Activated CD4-positive, alpha-beta T cell treated with anti-CD3 and anti-CD28 coated beads for 24 hours (primary cell): ENCODE results near the gene ZACN.

Experiments
- DNase-seq, 2 donors: peaks; one replicate each; pipeline ENCODE4 v3.0.0-alpha.2; 2020; ENCODE audit warnings: low read depth in 2 of 2

The ZACN gene

DNA sequence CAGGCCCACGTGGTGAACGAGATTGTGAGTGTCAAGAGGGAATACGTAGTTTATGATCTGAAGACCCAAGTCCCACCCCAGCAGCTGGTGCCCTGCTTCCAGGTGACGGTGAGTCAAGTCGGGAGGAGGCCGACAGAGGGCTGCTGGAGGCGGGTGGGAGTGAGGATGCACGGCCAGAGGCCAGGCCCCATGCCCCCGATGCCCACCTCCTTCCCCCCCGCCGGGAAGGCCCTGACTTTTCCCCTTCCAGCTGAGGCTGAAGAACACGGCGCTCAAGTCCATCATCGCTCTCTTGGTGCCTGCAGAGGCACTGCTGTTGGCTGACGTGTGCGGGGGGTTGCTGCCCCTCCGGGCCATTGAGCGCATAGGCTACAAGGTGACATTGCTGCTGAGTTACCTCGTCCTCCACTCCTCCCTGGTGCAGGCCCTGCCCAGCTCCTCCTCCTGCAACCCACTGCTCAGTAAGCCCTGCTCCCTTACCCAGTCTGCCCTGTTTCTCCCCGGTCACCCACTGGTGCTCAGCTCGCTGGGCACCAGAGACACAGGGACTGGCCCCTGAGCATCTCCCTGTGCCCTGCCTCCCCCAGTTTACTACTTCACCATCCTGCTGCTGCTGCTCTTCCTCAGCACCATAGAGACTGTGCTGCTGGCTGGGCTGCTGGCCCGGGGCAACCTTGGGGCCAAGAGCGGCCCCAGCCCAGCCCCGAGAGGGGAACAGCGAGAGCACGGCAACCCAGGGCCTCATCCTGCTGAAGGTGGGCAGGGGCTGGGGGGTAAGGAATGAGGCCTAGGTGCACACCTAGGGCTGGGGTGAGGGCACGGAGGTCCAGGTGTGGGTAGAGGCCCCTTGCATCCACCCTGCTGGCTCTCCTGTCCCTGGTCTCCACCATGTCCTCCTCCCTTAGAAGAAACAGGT lies 2.6 kb downstream of the ZACN start:
- no peak for DNase-seq

DNA sequence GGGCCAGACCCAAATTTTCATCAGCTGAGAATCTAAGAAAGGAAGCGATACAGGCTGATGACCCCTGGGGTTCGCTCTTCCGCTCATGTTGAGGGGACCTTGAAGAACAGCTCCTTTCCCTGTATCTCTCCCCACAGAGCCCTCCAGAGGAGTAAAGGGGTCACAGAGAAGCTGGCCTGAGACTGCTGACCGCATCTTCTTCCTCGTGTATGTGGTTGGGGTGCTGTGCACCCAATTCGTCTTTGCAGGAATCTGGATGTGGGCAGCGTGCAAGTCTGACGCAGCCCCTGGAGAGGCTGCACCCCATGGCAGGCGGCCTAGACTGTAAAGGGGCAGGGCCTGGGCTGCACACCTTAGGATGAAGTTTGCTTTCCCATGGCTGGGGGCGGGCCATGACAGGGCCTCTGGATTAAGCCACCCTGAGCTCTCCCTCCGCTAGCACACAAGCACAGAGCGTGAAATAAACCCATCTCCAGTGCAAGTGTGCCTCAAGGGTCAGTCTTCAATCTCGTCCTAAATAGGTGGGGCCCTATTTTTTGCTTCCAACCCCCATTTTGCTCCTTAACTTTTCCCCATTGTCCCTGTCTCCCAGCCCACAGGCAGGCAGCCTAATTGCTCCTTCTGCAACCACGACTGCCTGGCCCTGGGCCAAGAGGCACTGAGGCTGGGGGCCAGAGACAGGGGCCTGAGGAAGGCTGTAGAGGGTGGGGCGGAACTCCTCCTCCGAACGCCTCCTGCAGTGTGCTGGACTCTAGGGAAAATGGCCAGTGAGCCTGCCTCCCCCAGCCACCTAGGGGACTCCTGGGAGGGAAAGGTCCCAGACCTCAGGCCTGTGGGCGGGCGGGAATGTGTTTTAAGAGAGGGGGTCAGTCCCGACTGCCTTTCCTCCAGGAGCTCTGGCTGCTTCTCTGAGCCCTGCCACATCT lies 3.6 kb downstream of the ZACN start:
- DNase-seq, result no peak

DNA sequence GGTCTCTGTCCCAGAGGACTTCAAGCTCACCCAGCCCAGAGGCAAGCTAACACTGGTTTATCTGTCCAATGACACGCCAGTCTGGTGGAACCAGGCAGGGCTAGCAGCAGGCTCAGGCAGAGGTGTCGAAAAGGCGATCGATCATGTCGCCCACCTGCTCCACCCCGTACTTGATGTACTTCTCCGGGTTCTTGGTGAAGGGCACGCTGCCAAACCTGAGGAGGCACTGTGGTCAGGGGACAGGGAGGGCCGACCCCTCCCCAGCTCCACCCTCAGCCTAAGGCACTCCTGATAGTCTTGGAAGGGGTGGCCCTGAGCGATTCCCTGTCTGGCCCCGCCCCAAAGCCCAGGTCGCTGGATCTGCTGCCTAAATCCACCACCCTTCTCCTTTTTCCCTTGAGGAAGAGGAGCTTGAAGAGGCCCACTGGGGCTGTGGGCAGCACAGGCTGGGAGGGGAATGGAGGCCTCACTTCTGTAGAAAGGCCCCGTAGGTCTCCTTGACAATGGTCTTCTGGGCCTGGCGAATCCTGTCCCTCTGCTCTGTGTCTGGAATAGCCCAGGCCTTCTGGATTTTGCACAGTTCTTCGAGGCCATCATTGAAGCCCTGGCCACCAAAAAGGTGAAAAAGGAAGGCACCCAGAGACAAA lies 4.7 kb downstream of the ZACN start:
- DNase-seq, result no peak

DNA sequence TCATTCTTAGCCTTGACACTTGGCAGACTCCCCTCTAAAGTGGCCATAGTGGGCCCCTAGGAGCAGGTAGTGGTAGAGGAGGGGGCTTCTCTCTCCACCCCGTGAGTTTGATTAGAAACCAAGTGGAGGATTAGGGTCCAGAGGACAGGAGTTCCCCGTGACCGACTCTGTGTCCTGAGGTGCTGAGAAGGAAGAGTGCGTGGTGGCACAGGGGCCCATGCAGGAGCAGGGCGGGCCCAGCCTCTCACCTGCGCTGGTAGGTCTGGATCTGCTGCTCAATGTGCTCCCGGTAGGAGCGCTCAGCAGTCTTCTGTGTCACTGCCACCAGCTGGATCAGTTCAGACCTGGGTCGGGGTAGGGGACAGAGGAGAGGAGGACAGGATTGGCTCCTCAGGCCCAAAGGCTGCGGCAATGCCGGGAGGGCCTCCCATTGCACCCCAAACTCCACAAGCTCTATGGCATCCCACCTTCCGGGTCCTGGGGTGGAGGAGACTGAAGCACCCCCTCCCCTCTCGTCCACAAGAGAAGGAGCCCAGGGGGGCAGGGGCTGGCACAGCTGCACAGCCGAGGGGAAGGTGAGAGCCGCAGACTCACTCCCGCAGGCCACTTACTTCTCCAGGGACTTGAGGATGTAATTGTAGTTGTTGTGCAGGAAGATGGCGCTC lies 6.2 kb downstream of the ZACN start:
- no peak for DNase-seq

DNA sequence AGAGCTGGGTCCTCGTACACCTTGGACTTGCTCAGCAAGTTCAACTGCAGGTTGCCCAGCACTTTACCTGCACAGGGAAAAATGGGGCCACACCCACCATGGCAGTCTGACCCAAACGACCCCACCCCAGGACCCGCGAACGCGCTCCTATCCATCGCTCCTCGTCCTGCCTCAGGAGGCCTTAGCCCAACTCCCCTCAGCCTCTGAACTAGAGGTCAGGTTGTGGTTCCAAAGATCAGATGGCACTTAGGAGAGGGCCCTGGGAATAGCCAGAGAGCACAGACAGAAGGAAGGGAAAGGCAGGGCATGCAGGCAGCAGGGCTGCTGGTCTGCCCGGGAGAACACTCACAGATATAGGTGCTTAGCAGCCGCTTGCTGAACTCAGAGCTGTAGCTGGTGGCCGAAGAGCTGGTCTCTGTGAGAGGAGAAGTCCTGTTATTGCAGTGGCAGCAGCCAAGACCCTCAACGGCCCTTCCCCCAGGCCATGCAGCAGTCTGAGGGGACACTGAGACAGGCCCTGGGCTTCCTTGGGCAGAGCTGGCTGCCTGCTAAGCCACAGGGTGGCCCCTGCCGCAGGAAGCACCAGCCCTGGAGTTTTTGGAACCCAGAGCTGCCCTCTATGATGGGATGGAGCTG lies 6.9 kb downstream of the ZACN start:
- DNase-seq, result no peak

DNA sequence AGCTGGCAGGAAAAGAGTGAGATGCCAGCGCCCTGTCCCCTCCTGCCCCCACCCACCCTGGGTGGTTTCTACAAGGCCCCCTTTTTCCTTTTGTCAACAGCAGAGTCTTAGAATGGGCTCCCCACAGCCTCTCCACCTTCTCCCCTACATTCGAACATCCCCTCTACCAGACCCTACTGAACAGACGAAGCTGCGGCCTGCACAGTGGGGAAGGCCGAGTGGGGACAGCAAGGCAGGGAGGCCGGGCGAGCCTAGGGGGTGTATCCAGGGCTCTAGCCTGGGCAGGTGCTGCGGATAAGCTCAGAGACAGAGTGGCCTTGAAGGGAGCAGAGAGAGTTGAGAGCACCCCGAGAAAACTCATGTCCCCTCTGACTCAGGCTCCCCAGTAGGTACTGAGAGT lies 7.4 kb downstream of the ZACN start:
- DNase-seq, result no peak

DNA sequence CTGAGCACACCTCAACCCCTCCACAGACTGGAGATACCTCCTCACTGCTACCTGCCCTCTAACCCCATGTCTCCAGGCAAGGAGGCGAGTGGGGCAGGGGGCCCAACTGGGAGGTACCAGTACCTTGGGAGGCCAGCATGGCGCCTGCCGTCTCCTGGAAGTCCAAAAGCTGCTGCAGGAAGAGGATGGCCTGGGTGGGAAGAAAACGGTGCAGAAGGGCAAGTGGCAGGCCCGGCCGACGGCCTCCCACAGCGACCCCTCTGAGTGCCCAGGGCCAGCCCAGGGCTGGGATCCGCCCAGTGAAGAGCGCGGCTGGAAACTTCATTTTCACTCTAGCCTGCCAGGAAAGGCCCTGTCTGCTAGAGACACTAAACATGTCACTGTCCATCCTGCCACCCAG lies 8.5 kb downstream of the ZACN start:
- no peak for DNase-seq

DNA sequence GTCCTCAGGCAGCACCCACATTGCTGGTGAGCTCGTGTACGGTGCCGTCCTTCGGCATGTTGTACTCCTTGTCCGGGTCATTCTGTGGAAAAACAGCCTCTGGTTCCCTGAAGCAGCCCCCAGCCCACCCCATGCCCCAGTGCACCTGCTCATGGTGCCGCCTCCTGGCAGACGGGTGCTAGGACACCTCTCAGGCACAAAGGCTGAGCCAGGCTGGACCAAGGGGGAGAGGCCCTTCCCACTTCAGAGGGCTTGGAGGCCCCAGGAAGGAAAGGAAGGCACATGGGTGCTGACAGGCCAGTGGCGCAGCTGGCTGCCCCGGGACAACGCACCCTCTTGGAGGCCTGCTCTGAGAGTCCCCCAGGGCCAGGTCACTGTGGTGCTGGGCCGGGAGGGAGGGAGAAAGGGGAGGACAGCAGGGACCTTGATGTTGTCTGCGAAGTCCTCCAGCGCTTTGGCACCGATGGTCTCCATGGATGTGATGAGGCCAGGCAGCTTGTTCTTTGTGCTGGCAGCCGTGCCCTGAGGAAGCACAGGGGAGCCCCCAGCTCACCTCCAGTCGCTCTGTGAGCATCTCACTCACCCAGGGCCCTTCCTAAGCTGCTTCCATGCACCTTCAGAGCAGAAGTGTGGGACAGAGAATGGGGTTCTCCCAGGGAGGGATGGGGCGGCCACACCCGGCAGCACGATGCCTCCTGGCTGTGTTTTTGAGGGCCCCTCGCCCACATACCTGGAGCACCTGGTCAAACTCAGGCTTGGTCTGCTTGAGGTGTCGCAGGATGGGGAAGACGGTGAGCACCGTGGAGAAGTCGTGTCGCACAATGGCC lies 9.3 kb downstream of the ZACN start:
- DNase-seq, result no peak

DNA sequence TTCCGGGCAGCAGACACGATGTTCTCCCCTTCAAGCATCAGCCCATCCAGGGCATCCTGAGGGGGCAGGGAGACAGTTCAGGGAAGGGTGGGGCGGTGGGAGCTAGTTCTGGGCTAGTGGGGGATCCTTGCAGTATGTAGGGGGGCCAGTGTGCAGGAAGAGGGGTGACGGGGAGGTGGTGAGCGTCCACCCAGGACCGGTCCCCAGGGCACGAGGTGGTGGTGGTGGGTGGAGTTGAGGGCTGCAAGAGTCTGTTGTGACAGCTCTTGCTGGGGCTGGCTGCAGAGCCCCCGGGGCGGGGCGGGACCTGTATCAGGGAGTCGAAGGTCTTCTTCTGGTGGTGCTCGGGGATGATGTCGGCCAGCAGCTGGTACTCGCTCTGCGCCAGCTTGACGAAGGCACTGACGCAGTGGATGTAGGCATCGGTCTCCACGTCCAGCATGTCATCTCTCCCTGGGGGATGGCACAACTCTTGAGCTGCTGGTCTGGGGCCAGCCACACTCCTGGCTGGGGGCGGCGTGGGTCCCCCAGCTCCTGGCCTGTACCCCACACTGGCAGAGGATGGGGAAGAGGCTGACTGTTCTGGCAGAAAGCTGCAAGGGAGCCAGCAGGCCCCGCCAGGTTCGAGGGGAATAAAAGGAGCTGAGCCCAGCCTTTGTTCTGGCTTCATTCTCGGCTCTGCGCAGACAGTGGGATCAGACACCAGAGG lies 10.0 kb downstream of the ZACN start:
- DNase-seq, result no peak

DNA sequence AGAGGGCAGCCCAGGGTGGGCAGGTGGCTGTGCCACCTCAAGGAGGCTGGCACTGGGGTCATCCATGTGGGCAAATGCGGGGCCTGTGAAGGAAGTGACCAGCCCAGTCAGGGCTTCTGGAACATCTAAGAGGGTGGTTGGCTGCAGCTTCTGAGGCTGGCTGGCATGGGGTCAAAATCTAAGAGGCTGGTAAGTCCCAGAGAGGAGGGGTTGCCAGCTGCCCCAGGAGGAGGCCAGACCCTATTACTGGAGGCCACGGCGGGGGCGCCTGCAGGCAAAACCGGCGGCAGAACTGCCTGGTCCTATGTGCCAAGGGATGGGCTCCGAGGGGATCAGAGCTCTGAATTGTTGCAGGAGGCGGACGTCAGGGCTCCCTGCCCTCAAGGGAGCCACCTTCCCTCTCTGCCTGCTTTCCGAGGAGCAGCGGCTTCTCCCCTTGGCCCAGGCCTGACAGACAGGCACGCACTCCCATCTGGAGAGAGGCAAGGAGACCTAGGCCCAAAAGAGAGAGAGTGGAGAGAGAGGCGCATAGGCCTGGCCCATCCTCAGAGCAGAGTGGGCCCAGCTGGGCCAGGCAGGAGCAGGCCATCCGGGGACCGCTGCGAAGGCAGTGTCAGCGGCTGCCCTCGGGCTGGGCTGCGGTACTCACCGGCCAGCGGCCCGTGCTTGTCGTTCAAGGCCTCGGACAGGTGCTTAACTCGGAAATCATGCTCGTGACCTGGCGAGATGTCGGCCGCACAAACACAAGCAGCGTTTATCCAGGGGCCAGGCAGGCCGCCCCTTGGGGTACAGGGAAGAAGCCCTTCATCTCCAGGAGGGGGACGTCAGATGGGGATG lies 10.9 kb downstream of the ZACN start:
- no peak for DNase-seq

DNA sequence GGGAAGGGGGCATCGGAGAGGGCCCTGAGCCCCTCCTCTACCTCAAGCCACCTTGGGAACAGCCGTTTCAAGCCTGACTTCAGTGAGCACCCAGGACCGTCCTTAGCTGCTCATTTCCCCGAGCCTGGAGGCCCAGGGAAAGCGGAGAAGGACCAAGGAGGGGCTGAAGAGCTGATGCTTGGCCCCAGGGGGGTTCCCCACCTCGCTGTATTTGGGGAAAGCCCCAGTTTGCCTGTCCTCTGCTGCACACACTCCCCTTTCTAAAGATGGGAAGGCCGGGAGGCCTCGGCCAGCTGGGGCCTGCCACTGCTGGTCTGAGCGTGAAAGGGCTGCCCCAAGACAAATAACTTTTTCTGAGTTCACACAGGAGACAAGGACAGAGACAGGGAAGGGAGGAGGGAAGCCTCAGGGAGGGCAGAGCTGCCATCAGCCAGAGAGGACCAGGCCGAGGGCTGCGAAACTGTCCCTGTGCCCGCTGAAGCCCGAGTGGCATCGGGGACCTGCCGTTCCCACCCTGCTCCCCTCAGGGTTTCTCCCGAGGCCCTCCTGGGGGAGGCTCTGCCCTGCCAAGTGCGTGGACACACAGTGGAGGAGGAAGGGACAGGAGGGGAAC lies 11.6 kb downstream of the ZACN start:
- DNase-seq, result no peak

DNA sequence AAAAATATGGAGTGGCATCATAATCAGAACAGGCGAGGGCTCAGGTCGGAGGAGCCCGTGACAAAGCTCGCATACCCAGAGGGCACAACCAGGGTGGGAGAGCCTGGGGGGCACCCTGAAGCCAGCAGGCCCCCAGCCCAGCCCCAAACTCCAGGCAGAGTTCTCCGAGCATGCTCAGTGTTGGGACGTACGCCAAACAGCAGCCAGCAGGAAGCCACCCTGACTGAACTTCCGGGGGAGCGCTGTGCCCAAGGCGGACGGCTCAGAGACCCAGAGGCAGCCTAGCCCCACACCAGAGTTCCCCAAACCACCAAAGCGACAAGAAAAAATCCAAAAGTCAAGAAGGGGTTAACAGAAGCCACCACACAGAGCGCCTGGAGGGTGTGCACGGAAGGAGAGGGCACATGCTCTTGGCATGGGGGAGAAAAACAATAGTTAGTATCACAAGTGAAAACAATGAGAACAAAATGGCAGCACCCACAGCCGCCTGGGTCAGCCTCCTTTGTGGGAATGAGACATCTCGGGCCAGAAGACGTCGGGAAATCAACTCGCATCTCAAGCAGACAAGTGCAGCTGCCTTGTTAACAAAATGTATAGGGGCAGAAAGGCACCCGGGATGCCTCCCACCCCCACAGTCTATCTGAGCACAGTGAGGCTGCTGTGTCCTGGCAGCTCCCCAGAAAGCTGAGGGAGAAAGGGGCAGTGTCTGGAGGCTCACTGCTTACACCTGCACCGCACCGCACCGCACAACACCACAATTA lies 12.7 kb downstream of the ZACN start:
- no peak for DNase-seq

DNA sequence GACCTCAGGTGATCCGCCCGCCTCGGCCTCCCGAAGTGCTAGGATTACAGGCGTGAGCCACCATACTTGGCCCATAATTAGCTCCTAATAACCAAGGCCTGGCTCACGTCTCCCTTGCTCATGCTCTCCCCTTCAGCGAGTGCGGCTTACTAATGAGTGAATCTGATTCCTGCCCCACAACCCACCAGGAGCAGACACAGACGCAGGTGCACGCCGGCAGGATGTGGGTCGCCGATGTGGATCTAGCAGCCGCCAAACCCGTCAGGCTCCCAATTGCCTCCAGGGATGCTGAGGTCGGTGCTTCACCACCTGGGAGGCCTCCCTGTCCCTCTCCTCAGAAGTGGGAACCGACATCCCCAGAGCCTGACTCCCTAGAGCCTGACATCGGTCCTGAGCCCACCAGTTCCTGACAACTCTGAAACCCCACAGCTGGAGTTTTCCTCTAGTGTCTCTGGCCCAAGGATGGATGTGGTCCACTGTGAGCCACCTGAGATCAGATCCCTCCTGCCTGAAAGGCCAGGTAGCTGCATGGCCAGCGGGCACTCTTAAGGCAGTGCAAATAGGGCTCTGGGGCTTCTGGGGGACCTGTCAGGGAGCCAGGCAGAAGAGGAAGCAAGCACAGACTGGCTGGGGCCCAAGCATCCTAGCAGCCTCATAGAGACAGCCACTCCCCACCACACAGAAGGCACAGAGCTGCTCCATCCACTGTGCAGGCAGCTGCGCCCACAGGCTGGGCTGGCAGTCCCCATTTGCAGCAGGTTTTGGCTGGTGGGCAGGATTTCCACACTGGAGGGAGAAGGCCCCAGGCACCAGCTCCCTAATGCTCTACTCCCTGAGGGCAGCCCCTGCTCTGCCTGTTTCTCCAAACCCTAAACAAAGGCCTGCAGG lies 13.8 kb downstream of the ZACN start:
- DNase-seq, result no peak

DNA sequence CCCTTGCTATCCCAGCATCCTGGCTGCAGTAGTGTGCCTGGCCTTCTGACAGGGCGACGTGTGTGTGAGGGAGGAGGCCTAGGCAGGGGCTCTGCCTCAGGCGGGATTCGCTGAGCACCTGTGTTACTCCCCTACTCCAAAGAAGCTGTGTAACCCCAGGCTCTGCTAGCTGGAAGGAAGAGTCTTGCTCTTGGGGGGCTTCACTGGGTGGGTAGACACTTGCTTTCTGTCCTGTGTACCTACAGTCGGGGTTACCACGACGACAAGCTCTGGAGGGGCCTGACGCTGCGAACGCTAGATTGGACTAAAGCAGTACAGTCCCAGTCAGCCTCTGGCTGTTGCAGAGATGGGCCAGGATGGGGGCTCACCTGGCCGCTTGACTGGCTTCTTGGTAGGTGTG lies 15.1 kb downstream of the ZACN start:
- no peak for DNase-seq

DNA sequence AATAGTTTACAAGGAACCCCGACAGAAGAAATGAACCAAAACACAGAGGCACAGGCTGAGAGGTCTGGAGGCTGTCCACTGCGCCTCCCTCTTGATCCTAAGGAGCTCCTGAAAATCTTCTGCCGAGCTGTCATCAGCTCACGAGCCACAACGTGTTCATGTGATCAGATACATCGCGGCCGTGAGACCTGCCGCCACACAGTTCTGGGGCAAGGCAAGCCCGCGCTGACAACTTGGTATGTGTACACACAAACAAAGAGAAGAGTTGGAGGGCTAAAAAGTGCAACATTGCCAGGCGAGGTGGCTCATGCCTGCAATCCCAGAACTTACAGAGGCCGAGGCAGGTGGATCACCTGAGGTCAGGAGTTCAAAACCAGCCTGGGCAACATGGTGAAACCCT lies 17.0 kb downstream of the ZACN start:
- DNase-seq, result no peak

DNA sequence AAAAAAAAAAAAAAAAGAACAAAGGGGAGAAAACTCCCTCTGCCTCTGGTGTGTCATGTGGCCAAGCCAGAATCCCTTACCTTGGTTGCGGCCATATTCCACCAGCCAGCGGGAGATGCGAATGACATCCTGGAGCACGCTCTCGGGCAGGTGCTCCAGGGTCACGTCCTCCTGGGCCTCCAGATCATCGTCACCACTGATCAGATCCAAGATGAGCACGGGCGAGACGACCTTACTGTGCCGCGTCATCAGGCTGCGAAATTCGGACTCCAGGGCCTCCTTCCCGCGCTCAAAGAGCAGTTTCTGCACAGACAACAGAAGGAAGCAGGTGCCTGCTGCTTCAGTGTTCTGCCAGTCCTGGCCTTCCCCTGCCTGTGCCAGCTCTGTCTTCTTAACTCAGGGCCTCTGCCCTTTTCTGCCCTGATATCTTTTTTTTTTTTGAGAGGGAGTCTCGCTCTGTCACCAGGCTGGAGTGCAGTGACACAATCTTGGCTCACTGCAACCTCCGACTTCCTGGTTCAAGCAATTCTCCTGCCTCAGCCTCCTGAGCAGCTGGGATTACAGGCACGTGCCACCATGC lies 18.8 kb downstream of the ZACN start:
- DNase-seq, result no peak
